ENCODE data around the gene PRMT1. TPM values are rescaled to one million over a fixed set of nuclear protein-coding genes. Genes with fewer than 3 reads are reported as not detected.

The PRMT1 gene
- total and polyA plus RNA-seq, 2 of the 13 experiments (the other 11 are each of a cell fraction or from before 2014, with no cell fraction given) = 324 to 374 TPM

DNA sequence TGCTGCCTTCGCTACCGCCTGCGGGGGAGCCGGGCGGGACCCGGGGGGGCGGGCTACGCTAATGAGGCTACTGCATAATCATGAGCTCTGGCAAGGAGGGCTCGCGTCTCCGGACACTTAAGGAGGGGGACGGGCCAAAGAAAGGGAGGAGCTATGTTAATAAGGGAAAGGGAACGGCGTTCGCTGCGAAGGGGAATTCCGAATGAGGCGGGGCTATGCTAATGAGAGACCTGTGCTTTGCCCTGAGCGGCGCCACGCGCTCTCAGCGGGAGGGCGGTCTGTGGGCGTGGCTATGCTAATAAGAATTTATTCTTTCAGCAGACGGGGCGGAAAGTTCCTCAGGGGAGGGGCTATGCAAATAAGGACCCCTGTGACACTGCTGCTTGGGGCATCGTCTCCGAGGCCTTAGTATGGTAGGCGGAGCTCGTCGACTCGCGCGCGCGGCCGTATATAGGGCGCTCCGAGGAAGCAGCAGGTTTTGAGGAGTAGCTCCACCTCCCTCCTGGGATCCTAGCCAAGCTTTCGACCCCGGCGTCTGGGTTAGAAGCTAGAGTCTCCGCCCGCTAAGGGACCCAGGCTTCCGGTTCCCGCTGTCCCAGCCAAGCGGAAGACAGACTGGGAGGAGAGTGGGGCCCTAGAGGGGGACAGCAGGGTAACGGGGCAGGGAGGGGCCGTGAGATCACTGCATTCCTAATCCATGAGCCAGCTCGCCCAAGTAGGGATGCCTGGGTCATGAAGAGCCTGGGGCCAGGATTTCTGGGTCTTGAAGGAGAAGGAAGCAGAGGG is 36.8 kb upstream of the PRMT1 start, which contains the start of gene RRAS (continued):
- TF ChIP-seq ZNF33B (CRISPR knock-in tag; IDR thresholded peaks at IDR 0.05) = 0 out of 2 replicates have a peak, but pooled peaks have one; percentile 48
- TF ChIP-seq MTA3 (CRISPR knock-in tag; IDR thresholded peaks at IDR 0.05) = no peak
- TF ChIP-seq ELF3 (CRISPR knock-in tag; IDR thresholded peaks at IDR 0.05) = peak; percentile 79
- no peak for TF ChIP-seq ZKSCAN1 (IDR thresholded peaks at IDR 0.05; ENCODE audit: low read length)
- TF ChIP-seq PREB (CRISPR knock-in tag; IDR thresholded peaks at IDR 0.05) = no peak
- TF ChIP-seq ZNF12 (CRISPR knock-in tag; IDR thresholded peaks at IDR 0.05) = 0 out of 2 replicates have a peak, but pooled peaks have one; percentile 31
- no peak; the same call in 1 of the 2 replicates for TF ChIP-seq ZMYM4 (CRISPR knock-in tag; IDR thresholded peaks at IDR 0.05)
- TF ChIP-seq SRY (CRISPR knock-in tag; IDR thresholded peaks at IDR 0.05) = no peak
- no peak for TF ChIP-seq ATRX (CRISPR knock-in tag; IDR thresholded peaks at IDR 0.05; ENCODE audit: borderline replicate concordance)
- 0 out of 2 replicates have a peak, but pooled peaks have one; percentile 7 for TF ChIP-seq MLX (CRISPR knock-in tag; IDR thresholded peaks at IDR 0.05)
- no peak for TF ChIP-seq ZNF510 (CRISPR knock-in tag; IDR thresholded peaks at IDR 0.05; ENCODE audit: low read depth)
- no peak for TF ChIP-seq SMYD3 (CRISPR knock-in tag; IDR thresholded peaks at IDR 0.05)
- no peak for TF ChIP-seq CC2D1A (CRISPR knock-in tag; IDR thresholded peaks at IDR 0.05)
- TF ChIP-seq NCOA5 (CRISPR knock-in tag; IDR thresholded peaks at IDR 0.05) = no peak
- TF ChIP-seq ZNF160 (CRISPR knock-in tag; IDR thresholded peaks at IDR 0.05) = 0 out of 2 replicates have a peak, but pooled peaks have one; percentile 19
- no peak for TF ChIP-seq ZNF343 (CRISPR knock-in tag; IDR thresholded peaks at IDR 0.05)
- TF ChIP-seq ZBTB42 (CRISPR knock-in tag; IDR thresholded peaks at IDR 0.05) = no peak
- TF ChIP-seq, protein P1, sequence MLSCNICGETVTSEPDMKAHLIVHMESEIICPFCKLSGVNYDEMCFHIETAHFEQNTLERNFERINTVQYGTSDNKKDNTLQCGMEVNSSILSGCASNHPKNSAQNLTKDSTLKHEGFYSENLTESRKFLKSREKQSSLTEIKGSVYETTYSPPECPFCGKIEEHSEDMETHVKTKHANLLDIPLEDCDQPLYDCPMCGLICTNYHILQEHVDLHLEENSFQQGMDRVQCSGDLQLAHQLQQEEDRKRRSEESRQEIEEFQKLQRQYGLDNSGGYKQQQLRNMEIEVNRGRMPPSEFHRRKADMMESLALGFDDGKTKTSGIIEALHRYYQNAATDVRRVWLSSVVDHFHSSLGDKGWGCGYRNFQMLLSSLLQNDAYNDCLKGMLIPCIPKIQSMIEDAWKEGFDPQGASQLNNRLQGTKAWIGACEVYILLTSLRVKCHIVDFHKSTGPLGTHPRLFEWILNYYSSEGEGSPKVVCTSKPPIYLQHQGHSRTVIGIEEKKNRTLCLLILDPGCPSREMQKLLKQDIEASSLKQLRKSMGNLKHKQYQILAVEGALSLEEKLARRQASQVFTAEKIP (CRISPR knock-in tag; IDR thresholded peaks at IDR 0.05; ENCODE audit: borderline replicate concordance) = no peak
- no peak for TF ChIP-seq SRSF9 (IDR thresholded peaks at IDR 0.05; ENCODE audit: borderline replicate concordance, insufficient read depth, low read depth, low read length, poor library complexity, severe bottlenecking)
- peak; percentile 10; the same call in 1 of the 2 replicates for TF ChIP-seq NFYC (CRISPR knock-in tag; IDR thresholded peaks at IDR 0.05)
- TF ChIP-seq ZNF33A (CRISPR knock-in tag; IDR thresholded peaks at IDR 0.05; ENCODE audit: borderline replicate concordance) = no peak
- peak; percentile 88 for TF ChIP-seq GATAD2A (CRISPR knock-in tag; IDR thresholded peaks at IDR 0.05)
- TF ChIP-seq DPF2 (CRISPR knock-in tag; IDR thresholded peaks at IDR 0.05; ENCODE audit: borderline replicate concordance, low read depth) = no peak
- no peak; the same call in 1 of the 2 replicates for TF ChIP-seq BCL6 (CRISPR knock-in tag; IDR thresholded peaks at IDR 0.05)
- no peak for TF ChIP-seq ZNF572 (CRISPR knock-in tag; IDR thresholded peaks at IDR 0.05)
- TF ChIP-seq ZNF720 (CRISPR knock-in tag; IDR thresholded peaks at IDR 0.05) = no peak
- TF ChIP-seq SSRP1 (CRISPR knock-in tag; IDR thresholded peaks at IDR 0.05) = no peak
- no peak for TF ChIP-seq PAF1 (CRISPR knock-in tag; IDR thresholded peaks at IDR 0.05)

Measured in HepG2 (cell line).